Embryonic facial prominence (tissue), 1 donor: ENCODE results near the gene PTOV1.
"Not testable (repeated sequence)": the region's sequence is repeated elsewhere in the genome, so short reads cannot be mapped to it uniquely, and the experiment has no call there.

Source experiments
- DNase-seq: peaks from one replicate; pipeline ENCODE4 v3.0.0-alpha.2; 2016; ENCODE audit errors: extremely low spot score

PTOV1 gene

DNA sequence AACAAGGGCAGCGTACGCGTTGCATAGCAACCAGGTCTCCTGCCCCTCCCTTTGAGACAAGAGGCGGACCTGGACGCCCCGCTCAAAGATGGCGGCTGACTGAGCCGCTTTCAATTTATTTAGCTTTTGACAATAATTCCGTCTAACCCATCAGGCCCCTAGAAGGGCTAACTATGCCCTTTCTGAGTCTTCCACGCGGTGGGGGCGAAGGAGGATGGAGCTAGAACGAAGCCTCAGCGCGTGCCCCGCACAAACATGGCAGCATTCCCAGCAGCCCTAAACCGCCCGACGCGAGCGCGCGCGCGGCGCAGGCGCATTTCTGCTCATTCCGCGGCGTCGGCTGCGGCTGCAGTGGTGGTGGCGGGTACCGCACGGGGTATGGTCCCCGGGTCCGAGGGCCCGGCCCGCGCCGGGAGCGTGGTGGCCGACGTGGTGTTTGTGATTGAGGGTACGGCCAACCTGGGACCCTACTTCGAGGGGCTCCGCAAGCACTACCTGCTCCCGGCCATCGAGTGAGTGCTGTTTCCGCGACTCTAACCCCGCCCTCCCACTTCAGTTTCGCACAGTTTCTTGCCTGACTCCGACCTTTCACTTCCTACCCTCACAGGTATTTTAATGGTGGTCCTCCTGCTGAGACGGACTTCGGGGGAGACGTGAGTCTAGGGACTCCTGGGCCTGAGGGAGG is 32.9 kb upstream of the PTOV1 start, which contains the start of gene MED25:
Gene MED25 (plus strand): TSS at position 326 of the 685 bp plus-strand sequence. CDS start 53 bp downstream, at position 379.
- peak; percentile 83 for DNase-seq

DNA sequence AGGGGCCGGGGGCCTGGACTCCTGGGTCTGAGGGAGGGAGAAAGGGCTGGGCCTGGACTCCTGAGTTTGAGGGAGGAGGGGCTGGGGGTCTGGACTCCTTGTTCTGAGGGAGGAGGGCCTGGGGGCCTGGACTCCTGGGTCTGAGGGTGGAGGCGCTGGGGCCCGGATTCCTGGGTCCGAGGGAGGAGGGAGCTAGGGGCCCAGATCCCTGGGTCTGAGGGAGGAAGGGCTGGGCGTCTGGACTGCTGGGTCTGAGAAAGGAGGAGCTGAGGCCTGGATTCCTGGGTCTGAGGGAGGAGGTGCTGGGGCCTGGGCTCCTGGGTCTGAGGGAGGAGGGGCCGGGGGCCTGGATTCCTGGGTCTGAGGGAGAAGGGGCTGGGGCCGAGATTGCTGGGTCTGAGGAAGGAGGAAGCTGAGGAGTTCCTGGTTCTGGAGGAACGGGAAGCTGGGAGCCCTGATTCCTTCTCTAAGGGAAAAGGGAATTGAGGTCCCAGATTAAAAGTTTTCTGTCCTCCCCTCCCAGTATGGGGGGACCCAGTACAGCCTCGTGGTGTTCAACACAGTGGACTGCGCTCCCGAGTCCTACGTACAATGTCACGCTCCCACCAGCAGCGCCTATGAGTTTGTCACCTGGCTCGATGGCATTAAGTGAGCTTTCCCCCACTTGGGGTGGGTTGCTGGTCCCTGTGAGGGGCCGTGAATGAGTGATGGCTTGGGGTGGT is 32.1 kb upstream of the PTOV1 start:
- no peak for DNase-seq

DNA sequence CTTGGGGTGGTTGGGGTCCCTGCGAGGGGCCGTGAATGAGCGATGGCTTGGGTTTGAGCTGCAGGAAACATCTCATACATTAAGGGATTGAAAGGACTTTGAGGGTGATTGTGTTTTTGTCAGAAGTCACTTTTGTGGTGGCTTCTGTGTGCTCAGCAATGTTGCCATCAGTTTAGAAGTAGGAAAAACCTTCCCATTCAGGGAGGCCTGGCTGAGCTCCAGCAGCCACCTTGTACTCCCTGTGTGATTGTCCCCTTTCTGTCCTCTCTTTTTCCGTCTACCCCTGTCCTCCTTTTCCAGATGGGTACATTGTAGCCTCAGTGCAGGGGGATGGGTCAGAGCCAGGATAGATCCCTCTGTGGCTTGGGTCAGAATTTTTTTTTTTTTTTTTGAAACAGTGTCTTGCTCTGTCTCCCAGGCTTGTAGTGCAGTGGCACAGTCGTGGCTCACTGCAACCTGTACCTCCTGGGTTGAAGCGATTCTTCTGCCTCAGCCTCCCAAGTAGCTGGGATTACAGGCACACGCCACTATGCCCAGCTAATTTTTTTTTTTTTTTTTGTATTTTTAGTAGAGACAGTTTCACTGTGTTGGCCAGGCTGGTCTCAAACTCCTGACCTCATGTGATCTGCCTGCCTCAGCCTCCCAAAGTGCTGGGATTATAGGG is 31.4 kb upstream of the PTOV1 start:
- not testable (repeated sequence) for DNase-seq

DNA sequence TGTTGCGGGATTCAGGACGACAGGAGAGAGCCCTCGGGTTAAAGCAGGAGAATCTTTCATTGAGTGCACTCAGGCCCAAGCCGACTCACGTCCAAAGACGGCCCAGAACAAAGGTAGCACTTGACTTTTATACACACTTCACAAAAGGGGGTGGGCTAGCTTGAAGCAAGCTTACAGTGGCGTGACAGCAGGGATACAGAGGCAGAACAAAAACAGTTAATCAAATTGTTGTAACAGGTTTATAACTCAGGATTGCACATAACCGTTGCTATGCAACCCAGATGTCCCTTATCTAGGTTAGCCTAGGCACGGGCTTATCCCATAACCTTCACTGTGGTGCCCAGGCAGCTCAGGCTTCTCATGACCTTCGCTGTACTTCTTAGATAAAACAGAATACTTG is 30.8 kb upstream of the PTOV1 start:
- DNase-seq = no peak

DNA sequence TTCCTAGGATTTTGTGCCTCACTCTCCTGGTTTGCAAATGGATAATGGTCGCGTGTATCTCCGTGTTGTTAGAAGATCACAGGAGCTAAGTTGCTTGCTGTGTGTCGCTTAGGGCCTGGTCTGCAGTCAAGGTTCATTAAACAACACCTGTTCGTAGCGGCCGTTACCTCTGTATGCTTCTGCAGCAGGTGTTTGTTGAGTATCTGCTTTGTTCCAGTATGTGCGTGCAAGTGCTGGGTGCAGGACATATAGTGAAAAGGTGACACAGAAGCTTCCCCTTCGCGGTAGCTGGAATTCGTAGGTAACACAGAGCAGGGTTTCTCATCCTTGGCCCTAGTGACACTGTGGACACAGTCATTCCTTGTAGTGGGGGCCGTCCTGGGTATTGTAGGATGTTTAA is 27.5 kb upstream of the PTOV1 start:
- DNase-seq = no peak

DNA sequence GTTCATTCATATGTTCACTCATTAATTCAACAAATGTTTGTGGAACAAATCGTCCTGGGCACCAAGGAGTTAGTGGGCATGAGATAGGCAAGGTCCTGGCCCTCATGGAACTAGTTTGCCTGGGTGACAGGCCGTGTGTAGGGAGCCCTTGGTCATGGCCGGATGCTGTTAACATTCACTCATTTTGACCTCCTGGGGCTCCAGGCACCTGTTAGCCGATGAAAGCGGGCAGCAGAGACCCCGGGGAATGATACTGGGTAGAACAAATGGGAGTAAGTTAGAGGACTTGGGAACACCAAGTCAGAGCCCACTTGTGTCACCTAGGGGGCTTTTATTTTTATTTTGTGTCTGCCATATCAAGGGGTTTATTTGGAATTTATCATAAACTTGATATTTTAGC is 26.3 kb upstream of the PTOV1 start:
- no peak for DNase-seq

DNA sequence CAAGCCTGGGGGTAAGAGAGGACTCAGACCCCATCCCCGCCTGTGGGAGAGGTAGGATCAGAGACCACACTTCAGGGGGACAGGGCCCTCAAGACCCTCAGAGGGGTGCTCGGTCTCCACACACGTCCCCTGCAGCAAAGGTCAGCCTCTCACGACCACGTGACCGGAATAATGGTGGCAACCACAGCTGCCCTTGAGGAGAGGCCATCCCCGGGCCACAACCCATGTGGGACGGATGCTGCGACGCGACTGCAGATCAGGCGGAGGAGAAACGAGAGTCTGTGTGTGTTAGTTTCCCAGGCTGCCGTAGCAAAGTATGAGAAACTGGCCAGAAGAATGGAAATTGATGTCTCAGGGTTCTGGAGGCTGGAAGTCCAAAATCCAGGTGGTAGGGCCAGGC is 23.9 kb upstream of the PTOV1 start:
- DNase-seq = no peak

DNA sequence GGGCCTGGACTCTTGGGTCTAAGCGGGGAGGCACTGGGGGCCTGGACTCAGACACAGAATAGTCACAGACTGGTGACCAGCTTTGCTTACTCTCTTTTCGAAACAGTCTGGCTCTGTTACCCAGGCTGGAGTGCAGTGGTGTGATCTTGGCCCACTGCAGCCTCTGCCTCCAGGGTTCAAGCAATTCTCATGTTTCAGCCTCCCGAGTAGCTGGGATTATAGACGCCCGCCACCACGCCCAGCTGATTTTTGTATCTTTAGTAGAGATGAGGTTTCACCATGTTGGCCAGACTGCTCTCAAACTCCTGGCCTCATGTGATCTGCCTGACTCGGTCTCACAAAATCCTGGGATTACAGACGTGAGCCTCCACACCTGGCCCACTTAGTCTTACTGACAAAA is 21.8 kb upstream of the PTOV1 start:
- DNase-seq = no peak

DNA sequence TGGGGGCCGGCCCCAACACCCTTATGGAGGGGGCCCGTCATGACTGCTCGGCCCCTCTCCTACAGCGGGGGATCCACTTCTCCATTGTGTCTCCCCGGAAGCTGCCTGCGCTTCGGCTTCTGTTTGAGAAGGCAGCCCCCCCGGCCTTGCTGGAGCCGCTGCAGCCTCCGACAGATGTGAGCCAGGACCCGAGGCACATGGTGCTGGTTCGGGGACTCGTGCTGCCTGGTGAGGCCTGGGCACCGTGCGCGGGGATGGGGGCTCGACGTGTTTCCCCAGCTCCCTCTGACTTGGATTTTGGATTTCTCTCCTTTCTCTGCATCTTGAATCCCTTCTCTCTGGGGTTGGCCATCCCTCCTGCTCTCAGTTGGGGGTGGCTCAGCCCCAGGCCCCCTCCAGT is 21.2 kb upstream of the PTOV1 start:
- no peak for DNase-seq

DNA sequence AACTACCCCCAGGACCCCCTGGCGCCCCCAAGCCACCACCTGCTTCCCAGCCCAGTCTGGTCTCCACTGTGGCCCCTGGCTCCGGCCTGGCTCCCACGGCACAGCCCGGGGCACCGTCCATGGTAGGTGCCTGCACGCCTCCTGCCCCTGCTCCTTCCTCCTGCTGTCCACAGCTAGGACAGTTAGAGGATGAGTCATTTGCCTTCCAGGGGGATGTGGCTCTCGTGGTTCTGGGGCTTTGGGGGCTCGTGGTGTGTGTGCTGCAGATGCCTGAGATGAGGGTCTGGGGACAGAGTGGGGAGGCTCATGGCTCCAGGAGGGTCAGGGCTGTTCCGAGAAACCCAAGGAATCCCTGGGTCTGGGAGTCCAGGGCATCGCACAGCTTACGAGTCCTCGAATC is 20.2 kb upstream of the PTOV1 start:
- no peak for DNase-seq

DNA sequence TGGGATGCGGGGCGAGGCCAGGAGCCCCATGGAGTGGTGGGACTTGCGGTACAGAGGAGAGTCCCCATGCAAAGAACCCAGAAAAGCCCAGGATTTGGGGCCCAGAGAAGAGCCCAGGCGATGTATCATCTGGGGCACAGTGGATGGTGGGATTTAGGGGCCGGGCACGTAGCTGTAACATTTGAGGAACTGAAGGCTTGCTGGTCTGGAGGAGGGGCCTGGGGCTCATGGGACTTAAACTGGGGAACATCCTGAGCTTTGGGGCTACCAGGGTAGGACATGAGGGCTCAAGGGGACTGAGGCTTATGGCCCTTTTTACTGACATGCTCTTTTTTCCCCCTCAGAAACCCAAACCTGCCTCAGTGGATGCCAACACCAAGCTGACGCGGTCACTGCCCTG is 19.4 kb upstream of the PTOV1 start:
- no peak for DNase-seq

DNA sequence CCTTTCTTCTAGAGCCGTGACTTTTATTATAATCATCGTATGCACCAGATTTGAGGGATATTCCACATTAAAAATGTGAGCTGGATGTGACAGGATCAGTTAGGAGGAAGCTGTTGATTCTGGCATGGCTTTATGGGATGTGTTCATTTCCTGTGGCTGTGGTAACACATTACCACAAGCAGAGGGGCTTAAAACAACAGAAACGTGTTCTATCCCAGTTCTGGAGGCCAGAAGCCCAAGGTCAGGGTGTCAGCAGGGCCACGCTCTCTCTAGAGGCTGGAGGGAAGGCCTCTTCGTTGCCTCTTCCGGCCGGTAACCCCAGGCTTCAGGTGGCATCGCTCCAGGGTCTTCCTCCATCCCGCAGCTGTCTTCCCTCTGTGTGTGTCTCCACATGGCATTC is 18.4 kb upstream of the PTOV1 start:
- no peak for DNase-seq

DNA sequence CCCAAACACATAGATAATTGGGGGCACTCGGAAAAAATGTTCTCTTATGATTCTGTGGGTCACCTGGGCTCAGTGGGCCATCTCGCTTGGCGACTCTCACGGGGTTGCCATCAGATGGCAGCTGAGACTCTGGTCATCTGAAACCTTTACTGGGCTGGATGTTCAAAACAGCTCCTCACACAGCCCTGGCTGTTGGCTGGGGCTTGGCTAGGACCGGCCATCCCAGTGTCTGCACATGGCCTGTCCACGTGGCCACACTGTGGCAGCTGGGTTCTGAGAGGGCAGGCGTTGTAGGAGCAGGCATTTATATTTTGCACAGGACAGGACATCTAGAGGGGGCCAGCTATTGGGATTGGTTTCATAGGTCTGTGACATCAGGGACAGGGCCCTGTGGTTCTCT is 17.4 kb upstream of the PTOV1 start:
- DNase-seq = no peak

DNA sequence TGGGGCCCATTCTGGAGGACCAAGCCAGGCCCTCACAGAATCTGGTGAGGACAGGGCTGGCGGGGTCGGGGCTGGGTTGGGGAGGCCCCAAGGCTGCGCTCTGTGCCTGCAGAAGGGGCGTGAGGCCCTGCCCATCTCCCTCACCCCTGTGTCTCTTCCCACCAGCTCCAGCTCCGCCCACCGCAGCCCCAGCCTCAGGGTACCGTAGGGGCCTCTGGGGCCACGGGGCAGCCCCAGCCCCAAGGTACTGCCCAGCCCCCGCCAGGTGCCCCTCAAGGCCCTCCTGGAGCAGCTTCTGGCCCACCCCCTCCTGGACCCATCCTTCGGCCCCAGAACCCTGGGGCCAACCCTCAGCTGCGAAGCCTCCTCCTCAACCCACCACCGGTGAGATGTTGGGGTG is 15.4 kb upstream of the PTOV1 start:
- no peak for DNase-seq

DNA sequence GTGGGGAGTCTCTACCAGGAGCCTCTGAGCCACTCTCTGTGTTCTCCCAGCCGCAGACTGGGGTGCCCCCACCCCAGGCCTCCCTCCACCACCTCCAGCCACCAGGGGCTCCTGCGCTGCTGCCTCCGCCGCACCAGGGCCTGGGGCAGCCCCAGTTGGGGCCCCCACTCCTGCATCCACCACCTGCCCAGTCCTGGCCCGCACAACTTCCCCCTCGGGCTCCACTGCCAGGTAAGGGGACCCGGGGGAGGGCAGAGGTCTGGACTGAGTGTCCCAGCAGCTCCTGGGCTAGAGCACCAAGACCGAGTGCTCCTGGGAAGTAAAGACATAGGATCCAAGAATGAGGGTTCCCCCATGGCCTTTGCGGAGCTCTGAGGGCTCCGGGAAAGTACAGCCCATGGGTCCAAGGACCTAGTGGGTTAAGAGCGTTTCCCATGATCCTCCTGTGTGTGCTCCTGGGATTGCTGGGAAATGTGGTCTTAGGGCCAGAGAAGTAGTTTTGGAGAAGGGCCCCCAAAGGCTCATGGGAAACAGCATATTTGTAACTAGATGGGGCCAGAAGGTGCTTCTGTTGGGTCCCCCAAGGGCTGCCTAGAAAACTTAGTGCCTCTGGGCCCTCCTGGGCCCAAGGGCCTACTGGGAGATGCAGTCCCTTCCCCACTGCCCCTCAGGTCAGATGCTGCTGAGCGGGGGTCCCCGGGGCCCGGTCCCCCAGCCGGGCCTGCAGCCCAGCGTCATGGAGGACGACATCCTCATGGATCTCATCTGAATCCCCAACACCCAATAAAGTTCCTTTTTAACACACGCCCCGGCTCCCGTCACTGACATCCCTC is 14.6 kb upstream of the PTOV1 start:
- DNase-seq = no peak

DNA sequence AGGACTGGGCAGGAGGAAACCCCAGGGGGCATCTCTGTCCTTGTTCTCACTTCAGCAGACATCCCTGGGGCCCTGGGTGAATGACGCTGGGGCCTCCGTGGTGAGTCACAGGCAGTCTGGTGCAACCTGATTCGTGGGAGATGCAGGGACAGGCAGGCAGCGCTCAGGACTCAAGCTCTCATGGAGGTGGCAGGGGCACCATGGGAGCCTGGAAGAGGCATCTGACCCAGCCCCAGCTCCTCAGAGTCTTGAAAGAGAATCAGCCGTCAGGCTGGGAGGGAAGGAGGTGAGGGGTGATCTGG is 14.0 kb upstream of the PTOV1 start:
- no peak for DNase-seq

DNA sequence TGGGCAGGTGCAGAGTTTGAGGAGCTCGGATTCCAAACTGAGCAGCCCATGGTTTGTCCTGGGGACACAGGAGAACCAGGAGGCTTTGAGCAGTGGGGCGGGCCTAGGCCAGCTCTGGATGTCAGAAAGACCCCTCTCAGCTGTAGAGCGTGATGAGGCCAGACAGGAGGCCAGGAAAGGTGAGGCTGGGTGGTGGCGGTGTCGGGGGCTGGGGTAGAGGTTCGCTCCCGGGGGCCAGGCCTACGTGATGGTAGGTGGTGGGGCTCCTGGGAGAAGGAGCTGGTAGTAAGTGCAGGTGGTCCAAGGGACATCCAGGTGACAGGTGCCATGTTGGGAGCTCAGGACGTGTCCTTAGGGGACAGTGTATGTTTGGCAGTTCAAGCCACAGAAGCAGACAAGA is 13.5 kb upstream of the PTOV1 start:
- DNase-seq = no peak

DNA sequence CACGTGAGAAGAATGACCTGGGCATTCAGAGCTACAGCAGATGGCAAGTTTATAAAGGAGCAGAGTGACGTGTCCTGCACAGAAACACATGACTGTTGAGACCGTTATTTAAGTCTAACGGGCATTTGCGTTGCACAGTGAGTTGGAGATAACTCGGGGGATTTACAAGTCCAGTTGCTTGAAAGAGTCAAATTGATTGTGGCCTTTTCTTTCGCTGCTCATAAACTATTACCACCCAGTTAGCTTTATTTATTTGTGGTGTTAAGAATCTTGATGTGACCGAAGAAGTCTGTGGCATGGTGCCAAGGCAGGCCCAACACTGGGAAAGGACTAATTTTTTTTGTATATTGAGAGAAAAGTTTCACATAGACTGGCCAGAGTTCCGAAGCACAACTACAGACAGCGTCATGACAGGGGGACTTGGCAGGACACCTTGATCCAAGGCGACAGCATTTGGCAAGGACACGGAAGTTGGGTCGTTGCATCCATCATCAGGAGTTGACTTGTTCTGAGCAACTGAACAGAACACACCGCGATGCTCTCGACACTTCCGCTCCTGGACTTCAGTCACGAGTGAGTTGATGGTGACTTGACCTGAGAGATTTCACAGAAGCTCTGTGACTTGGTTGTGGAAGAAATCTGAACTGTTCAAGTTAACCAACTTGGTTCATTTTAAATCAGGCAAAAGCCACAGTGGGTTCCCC is 11.9 kb upstream of the PTOV1 start:
- DNase-seq = no peak

DNA sequence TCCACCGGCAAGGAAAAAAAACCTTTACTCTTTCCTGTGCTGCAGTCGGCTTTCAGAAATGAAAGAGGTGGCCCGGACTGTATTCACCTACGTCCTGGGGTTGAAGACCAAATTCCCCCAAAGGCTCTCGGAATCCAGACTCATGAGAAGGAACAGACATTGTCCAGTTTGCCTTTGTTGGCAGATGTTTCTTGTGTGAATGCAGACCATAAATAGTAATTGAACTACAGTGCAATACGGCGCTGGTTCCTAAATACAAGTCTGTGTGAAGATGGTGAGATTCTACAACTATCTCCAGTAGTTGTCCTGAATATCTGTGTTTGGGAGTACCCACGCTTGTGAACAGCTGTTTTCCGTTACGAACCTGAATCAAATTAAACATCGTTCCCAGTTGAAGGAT is 11.2 kb upstream of the PTOV1 start:
- no peak for DNase-seq

DNA sequence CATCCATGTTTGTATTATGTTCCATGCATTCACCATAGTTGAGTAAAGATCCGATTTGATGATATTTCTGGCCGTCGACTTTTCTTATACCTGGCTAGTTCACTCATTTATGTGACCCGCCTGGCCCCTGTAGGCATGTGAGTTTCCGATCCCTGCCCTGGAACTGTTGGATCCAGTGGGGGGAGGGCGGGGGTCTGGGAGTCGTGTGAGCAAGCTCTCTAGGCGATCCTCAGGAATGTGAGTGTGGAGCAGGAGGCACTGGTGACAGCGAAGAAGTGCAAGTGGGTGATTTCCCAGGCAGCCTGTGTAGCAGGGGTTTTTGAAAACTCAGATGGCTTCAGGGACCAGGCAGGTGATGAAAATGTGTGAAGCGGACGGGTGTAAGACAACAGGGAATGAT is 10.6 kb upstream of the PTOV1 start:
- no peak for DNase-seq

DNA sequence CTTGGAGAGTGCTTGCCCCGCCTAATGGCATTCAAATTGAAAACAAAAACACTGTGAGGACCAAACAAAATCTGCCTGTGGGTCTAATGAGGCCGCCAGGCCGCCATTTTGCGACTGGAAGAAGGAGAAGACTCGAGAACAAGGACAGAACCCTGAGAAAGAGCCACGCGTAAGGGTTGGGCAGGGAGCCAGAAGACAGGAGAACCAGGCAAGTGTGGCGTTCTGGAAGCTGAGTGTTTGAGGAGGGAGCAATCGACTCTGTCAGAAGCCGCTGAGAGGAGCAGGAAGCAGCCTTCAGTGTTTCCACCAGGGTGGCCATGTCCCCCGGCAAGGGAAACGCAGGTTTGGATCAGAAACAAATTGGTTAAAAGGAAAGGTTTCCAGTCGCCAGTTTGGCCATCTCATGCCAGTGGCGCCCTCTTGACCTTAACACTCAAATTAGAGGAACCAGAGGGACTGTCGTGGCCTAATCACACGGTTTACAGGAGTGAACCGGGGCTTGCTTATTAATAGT is 10.2 kb upstream of the PTOV1 start:
- no peak for DNase-seq

DNA sequence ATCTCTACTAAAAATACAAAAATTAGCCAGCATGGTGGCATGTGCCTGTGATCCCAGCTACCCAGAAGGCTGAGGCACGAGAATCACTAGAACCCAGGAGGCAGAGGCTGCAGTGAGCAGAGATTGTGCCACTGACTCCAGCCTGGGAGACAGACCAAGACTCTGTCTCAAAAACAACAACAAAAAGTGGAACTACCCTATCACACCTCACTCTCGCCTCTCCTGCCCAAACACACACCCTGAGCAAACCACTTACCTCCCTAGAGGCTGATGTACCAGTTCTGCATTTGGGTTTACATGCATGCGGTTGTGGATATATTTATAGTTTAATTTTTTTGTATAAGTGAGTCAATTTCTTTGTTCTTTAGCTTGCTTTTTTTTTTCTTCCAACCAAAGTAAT is 7.7 kb upstream of the PTOV1 start:
- DNase-seq = no peak
